K562 (cell line): Measurements from ENCODE around the gene DRAXIN. TPM values are rescaled to one million over a fixed set of nuclear protein-coding genes. Genes with fewer than 3 reads are reported as not detected.

ENCODE experiments used
- ARID3B ChIP-seq: fragments of 250-450 bp; sonication (Bioruptor Pico); IDR thresholded peaks from 2 replicates; pipeline ENCODE4 v1.4.0; 2020; ENCODE audit warnings: borderline replicate concordance
- ASH1L ChIP-seq: fragments of 450-650 bp; IDR thresholded peaks from 2 replicates; pipeline ENCODE4 v1.6.1; 2018; ENCODE audit warnings: borderline replicate concordance, mild to moderate bottlenecking, low read depth; ENCODE audit not compliant: partially characterized antibody
- CREB3L1 ChIP-seq: fragments of 450-650 bp; IDR thresholded peaks from 2 replicates; pipeline ENCODE4 v1.6.1; 2014; ENCODE audit warnings: low read depth, mild to moderate bottlenecking, moderate library complexity, borderline replicate concordance
- HMG20A ChIP-seq: fragments of 450-650 bp; formaldehyde crosslinking; conservative IDR thresholded peaks from 2 replicates; pipeline ENCODE4 v1.4.0; 2020; ENCODE audit warnings: mild to moderate bottlenecking, mixed read lengths
- MTA3 ChIP-seq: fragments of 450-650 bp; formaldehyde crosslinking; IDR thresholded peaks from 2 replicates; pipeline ENCODE4 v1.6.1; 2017; ENCODE audit warnings: mild to moderate bottlenecking, borderline replicate concordance
- MYBL2 ChIP-seq, 2 experiments: fragments of 450-650 bp in 1 of 2; sonication (generic) in 1 of 2; formaldehyde crosslinking in 1 of 2; IDR thresholded peaks; 2 replicates each; pipeline versions ENCODE4 v1.6.1 to v1.8.1; 2017 to 2022; ENCODE audit warnings: borderline replicate concordance in 1 of 2, inconsistent platforms in 1 of 2, low read depth in 1 of 2, mild to moderate bottlenecking in 1 of 2, missing genetic modification reagents in 1 of 2, moderate library complexity in 1 of 2
- NR0B1 ChIP-seq: fragments of 450-650 bp; IDR thresholded peaks from one replicate; pipeline ENCODE4 v1.6.1; 2018; ENCODE audit warnings: mild to moderate bottlenecking, moderate library complexity; ENCODE audit not compliant: partially characterized antibody
- PRPF4 ChIP-seq: fragments of 200-400 bp; formaldehyde crosslinking; IDR thresholded peaks from one replicate; pipeline ENCODE4 v1.6.1; 2017; ENCODE audit warnings: low read length, low read depth, mild to moderate bottlenecking; ENCODE audit not compliant: insufficient read depth, poor library complexity, severe bottlenecking
- RBBP5 ChIP-seq: fragments of 200-600 bp; sonication (generic); IDR thresholded peaks from 2 replicates; pipeline ENCODE4 v1.6.1; 2012; ENCODE audit warnings: borderline replicate concordance, mild to moderate bottlenecking, low read length, control low read depth, inconsistent platforms; ENCODE audit not compliant: insufficient read depth, poor library complexity, severe bottlenecking
- RERE ChIP-seq: sonication (generic); formaldehyde crosslinking; IDR thresholded peaks from 2 replicates; pipeline ENCODE4 v1.8.0; 2023; ENCODE audit warnings: missing genetic modification reagents, mild to moderate bottlenecking, borderline replicate concordance
- RNF2 ChIP-seq: sonication (generic); IDR thresholded peaks from 2 replicates; pipeline ENCODE4 v1.6.1; 2016
- SP1 ChIP-seq: sonication (generic); formaldehyde crosslinking; IDR thresholded peaks from 2 replicates; pipeline ENCODE4 v1.8.1; 2022; ENCODE audit warnings: mild to moderate bottlenecking, missing genetic modification reagents
- USF2 ChIP-seq: sonication (generic); formaldehyde crosslinking; IDR thresholded peaks from 2 replicates; pipeline ENCODE4 v1.5.0; 2020; ENCODE audit warnings: missing genetic modification reagents
- polyA plus RNA-seq, 8 experiments: library from polyadenylated mRNA; depleted of rRNA in 4 of 8; stranded (reverse) in 5 of 8; unstranded in 3 of 8; fragments of >200 nt; fragmentation: Nextera tagmentation in 2 of 8; fragmentation: Illumina TruSeq in 1 of 8; extraction: Ambion mirVana in 2 of 8; extraction: Trizol in 1 of 8; gene quantifications; 2 replicates each; pipeline versions ENCODE4 v1.2.1 to v1.2.3, GENCODE V29; 2011 to 2014; ENCODE audit warnings: inconsistent platforms in 1 of 8, missing spikeins in 1 of 8
- total RNA-seq, 7 experiments: library from RNA; depleted of rRNA in 6 of 7; stranded (reverse); fragments of >200 nt in 6 of 7; fragmentation: Illumina TruSeq in 2 of 7; extraction: Trizol in 2 of 7; gene quantifications; 2 replicates each; pipeline versions ENCODE4 v1.2.1 to v1.2.3, GENCODE V29; 2011 to 2021; ENCODE audit warnings: low replicate concordance in 1 of 7

Gene DRAXIN
- total and polyA plus RNA-seq, 9 of the 15 experiments (the other 6 are each of a cell fraction or from before 2014, with no cell fraction given): 0.01 to 0.04 (median 0.01) TPM; not detected in 6

GRCh38 chr1:11681071-11681771 is 10.3 kb upstream of the DRAXIN start, which contains the start of gene MAD2L2 (continued):
- TF ChIP-seq PRPF4 (no peak), ASH1L (no peak), SP1 (CRISPR knock-in tag) (peak; percentile 99), MTA3 (0 out of 2 replicates have a peak, but pooled peaks have one; percentile 19), ARID3B (CRISPR knock-in tag) (no peak), MYBL2 (IDR thresholded peaks at IDR 0.05; ENCODE audit: low read depth) (peak; percentile 22; the same call in 1 of the 2 replicates), MYBL2 (CRISPR knock-in tag; IDR thresholded peaks at IDR 0.05; ENCODE audit: borderline replicate concordance) (no peak), CREB3L1 (peak; percentile 22; the same call in 1 of the 2 replicates), RBBP5 (peak; percentile 92), RERE (no peak), RNF2 (peak; percentile 49), USF2 (CRISPR knock-in tag) (no peak), HMG20A (CRISPR knock-in tag) (no peak), NR0B1 (no peak)
